Parathyroid adenoma (tissue), 2 donors: Measurements from ENCODE around the gene CHST8.
"Not testable (repeated sequence)": the region's sequence is repeated elsewhere in the genome, so short reads cannot be mapped to it uniquely, and the experiment has no call there.

Source experiments
- H2AFZ ChIP-seq: fragments of 300-600 bp; sonication (generic); one replicate; pipeline ENCODE4 v1.7.0; 2017; ENCODE audit warnings: antibody characterized with exemption, mild to moderate bottlenecking
- H3K27ac ChIP-seq: fragments of 300-600 bp; sonication (generic); one replicate; pipeline ENCODE4 v1.7.0; 2017
- H3K27me3 ChIP-seq: fragments of 300-600 bp; sonication (generic); one replicate; pipeline ENCODE4 v1.7.0; 2017; ENCODE audit warnings: low read length; ENCODE audit not compliant: control insufficient read depth, insufficient read depth
- H3K36me3 ChIP-seq: fragments of 300-600 bp; sonication (generic); one replicate; pipeline ENCODE4 v1.7.0; 2017; ENCODE audit warnings: low read length; ENCODE audit not compliant: control insufficient read depth, insufficient read depth
- H3K4me1 ChIP-seq: fragments of 300-600 bp; sonication (generic); one replicate; pipeline ENCODE4 v1.7.0; 2017; ENCODE audit warnings: control low read depth
- H3K4me2 ChIP-seq: fragments of 300-600 bp; sonication (generic); one replicate; pipeline ENCODE4 v1.7.0; 2017; ENCODE audit warnings: low read length
- H3K4me3 ChIP-seq: fragments of 300-600 bp; sonication (generic); one replicate; pipeline ENCODE4 v1.7.0; 2017; ENCODE audit warnings: low read depth, low read length
- H3K79me2 ChIP-seq: fragments of 300-600 bp; sonication (generic); one replicate; pipeline ENCODE4 v1.7.0; 2017; ENCODE audit warnings: control low read depth
- H3K9ac ChIP-seq: fragments of 300-600 bp; sonication (generic); one replicate; pipeline ENCODE4 v1.7.0; 2017; ENCODE audit warnings: mild to moderate bottlenecking
- H3K9me3 ChIP-seq: fragments of 300-600 bp; sonication (generic); one replicate; pipeline ENCODE4 v1.7.0; 2017; ENCODE audit warnings: low read length; ENCODE audit not compliant: control insufficient read depth
- CTCF ChIP-seq: fragments of 300-600 bp; sonication (generic); IDR thresholded peaks from one replicate; pipeline ENCODE4 v1.7.0; 2017; ENCODE audit warnings: antibody characterized with exemption, mild to moderate bottlenecking
- donor health status: primary hyperparathyroidism.

CHST8 gene

GRCh38 chr19:33689868-33690267, 68.1 kb downstream of the CHST8 start:
- Histone ChIP-seq H3K27ac (no peak overlapping the region), H3K79me2 (no peaks in the 10 kb centered on the region), H3K9ac (no peak overlapping the region), H3K9me3 (no peaks in the 10 kb centered on the region), H3K4me2 (no peak overlapping the region), H2AFZ (no peak overlapping the region), H3K4me1 (peaks cover 2% of the 10 kb centered on the region), H3K36me3 (no peaks in the 10 kb centered on the region), H3K27me3 (no peaks in the 10 kb centered on the region), H3K4me3 (no peak overlapping the region)
- no peak for TF ChIP-seq CTCF

DNA sequence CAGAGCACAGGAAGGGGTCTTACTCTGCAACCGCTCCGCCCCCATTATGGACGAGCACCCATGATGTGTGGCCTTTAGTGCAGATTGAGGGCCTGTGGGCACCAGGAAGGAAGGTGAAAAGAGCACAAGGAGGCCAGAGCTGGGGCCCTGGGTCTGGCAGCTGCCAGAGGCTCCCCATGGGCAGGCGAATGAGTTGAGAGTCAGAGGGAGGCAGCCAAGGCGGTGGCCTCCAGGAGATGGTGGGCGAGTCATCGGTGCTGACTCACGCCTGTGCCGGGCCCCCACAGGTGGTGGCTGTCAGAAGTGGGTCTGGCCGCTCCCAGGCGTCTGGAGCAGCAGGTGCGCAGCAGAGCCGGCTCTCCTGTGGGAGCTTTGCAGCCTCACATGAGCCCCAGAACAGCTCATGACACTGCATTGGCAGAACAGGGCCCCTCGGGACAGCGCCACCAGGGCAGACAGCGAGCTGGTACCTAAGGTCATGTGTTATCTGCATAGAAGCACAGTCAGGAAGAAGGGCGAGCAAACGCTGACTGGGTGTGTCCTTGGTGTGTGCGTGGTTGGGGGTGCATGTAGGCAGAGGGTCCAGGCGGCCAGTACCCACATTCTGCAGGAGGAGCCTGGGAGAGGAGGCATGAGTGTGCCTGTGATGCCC, 68.8 kb downstream of the CHST8 start:
- H3K27me3 ChIP-seq, result no peaks in the 10 kb centered on the region
- no peak overlapping the region for H2AFZ ChIP-seq
- no peaks in the 10 kb centered on the region for H3K79me2 ChIP-seq
- no peak overlapping the region for H3K9ac ChIP-seq
- no peak overlapping the region for H3K27ac ChIP-seq
- no peak overlapping the region for H3K4me2 ChIP-seq
- no peaks in the 10 kb centered on the region for H3K36me3 ChIP-seq
- H3K4me3 ChIP-seq, result no peak overlapping the region
- TF ChIP-seq CTCF, result no peak
- no peaks in the 10 kb centered on the region for H3K4me1 ChIP-seq
- H3K9me3 ChIP-seq, result no peaks in the 10 kb centered on the region

DNA sequence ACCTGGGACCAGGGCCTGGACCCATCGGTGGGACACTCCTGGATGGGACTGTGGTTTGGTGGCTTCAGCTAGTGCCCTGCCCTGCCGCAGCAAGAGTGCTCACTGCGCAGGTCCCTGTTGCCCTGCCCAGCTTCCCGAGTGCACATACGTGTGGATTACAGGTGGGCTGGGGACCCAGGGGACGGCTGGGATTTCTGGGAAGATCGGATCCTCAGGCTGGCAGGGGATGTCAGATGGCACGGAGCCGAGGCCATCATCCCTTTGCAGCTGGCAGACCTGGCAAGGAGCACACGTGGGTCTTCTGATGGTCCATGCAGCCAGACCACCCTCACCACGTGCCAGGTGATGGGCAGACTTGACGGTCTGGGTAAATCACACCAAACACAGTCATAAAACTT, 69.3 kb downstream of the CHST8 start:
- no peak overlapping the region for H3K9ac ChIP-seq
- H3K4me1 ChIP-seq, result no peaks in the 10 kb centered on the region
- H3K9me3 ChIP-seq, result no peaks in the 10 kb centered on the region
- H3K79me2 ChIP-seq, result no peaks in the 10 kb centered on the region
- H3K4me3 ChIP-seq, result no peak overlapping the region
- TF ChIP-seq CTCF, result no peak
- no peak overlapping the region for H2AFZ ChIP-seq
- no peaks in the 10 kb centered on the region for H3K36me3 ChIP-seq
- no peaks in the 10 kb centered on the region for H3K27me3 ChIP-seq
- no peak overlapping the region for H3K27ac ChIP-seq
- no peak overlapping the region for H3K4me2 ChIP-seq

DNA sequence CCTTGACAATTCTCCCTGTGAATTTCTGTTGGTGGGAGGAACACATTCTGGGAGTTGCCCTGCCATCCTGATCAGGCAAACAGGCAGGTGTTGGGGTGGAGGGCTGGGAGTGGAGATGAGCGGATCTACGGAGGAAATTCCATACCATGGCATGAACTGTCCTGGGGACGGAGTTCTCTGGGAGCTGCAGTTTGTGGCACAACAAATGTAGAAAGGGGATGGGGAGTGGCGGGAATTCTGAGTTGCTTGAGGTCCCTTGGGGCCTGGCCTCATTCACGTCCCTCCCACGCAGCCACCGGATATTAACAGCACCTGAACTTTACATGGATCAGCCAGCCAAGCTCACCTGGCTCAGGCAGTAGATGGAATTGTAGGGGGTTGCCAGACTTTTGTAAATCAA, 70.0 kb downstream of the CHST8 start:
- Histone ChIP-seq H3K9ac (no peak overlapping the region), H3K79me2 (no peaks in the 10 kb centered on the region), H3K4me1 (no peaks in the 10 kb centered on the region), H3K27ac (no peak overlapping the region), H3K27me3 (no peaks in the 10 kb centered on the region), H3K4me3 (no peak overlapping the region), H3K9me3 (no peaks in the 10 kb centered on the region), H2AFZ (no peak overlapping the region), H3K36me3 (no peaks in the 10 kb centered on the region), H3K4me2 (no peak overlapping the region)
- no peak for TF ChIP-seq CTCF

GRCh38 chr19:33693678-33694077, 71.9 kb downstream of the CHST8 start:
- Histone ChIP-seq H3K27ac (no peak overlapping the region), H3K27me3 (no peaks in the 10 kb centered on the region), H3K4me2 (no peak overlapping the region), H3K4me1 (no peaks in the 10 kb centered on the region), H3K36me3 (no peaks in the 10 kb centered on the region), H2AFZ (no peak overlapping the region), H3K4me3 (no peak overlapping the region), H3K9me3 (no peaks in the 10 kb centered on the region), H3K9ac (no peak overlapping the region), H3K79me2 (no peaks in the 10 kb centered on the region)
- TF ChIP-seq CTCF, result no peak

- not testable (repeated sequence) for H3K4me1 ChIP-seq, H3K27ac ChIP-seq, H3K79me2 ChIP-seq, H3K4me2 ChIP-seq, H3K4me3 ChIP-seq, H3K36me3 ChIP-seq, H3K27me3 ChIP-seq, H3K9ac ChIP-seq, H3K9me3 ChIP-seq, H2AFZ ChIP-seq
Observed at GRCh38 chr19:33695547-33695946, 73.8 kb downstream of the CHST8 start.
